ENCODE data around the gene SIRT6.
"Not testable (repeated sequence)": the region's sequence is repeated elsewhere in the genome, so short reads cannot be mapped to it uniquely, and the experiment has no call there.

Gene SIRT6

DNA sequence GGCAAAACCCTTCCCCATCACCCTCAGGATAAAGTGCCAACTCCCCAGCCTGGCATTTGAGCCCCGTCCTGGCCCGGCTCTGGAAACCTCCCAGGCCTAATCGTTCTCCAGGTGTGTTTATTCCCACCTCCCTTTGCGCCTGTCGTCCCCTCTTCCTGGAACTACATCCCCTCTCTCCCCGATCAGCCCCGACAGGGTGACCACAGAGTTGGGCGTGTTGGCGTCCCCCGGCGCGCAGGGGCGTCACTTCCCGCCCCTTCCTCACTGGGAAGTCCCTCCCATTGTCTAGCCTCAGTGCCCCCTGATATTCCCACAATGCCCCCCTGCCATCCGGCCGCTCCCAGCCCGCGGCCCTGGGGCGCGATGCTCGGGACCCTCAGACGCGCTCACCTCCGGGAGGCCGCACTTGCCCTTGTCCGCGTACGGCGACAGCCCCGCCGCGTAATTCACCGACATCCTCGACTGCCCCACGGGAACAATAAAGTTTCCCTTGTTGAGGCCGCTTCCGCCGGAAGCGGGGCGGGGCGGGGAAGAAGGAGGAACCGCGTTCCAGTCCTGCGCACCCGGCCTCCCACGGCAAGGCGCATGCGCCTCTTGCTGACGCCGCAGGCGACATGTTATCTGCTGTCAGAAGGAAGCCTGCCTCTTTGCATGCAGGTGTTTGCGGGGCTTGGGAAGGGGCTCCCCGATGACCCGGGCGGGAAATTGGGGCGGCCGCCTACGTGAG is at the start of gene SIRT6, which contains the start of gene ANKRD24:
TSS of gene SIRT6 (minus strand) at position 480 of the 727 bp plus-strand sequence. CDS start at position 456, 24 bp downstream.
TSS of gene ANKRD24 (plus strand) at position 606 of the 727 bp plus-strand sequence. CDS start 3,737 bp downstream, outside the sequence.
- peak; percentile 94 for DNase-seq

GRCh38 chr19:4232139-4232538 is 49.8 kb upstream of the SIRT6 start:
- not testable (repeated sequence) for DNase-seq

- not testable (repeated sequence) for DNase-seq
Observed at GRCh38 chr19:4231521-4231920, 49.2 kb upstream of the SIRT6 start.

DNA sequence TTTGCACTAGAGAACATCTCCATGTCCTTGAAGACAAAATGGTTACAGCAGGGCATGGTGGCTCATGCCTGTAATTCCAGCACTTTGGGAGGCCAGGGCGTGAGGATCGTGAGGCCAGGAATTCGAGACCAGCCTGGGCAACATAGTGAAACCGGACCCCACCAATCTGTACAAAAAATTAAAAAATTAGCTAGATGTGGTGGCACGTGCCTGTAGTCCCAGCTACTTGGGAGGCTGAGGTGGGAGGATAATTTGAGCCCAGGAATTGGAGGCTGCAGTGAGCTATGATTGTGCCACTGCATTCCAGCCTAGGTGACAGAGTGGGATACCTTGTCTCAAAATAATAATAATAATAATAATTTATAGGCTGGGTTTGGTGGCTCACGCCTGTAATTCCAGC is 47.9 kb upstream of the SIRT6 start:
- DNase-seq, result not testable (repeated sequence)

GRCh38 chr19:4229179-4229931 is 47.0 kb upstream of the SIRT6 start, which contains the start of gene EBI3:
Gene EBI3, plus strand, starts transcription at chr19:4229523. Its CDS starts 28 bp downstream, at chr19:4229551.
- no peak for DNase-seq

DNA sequence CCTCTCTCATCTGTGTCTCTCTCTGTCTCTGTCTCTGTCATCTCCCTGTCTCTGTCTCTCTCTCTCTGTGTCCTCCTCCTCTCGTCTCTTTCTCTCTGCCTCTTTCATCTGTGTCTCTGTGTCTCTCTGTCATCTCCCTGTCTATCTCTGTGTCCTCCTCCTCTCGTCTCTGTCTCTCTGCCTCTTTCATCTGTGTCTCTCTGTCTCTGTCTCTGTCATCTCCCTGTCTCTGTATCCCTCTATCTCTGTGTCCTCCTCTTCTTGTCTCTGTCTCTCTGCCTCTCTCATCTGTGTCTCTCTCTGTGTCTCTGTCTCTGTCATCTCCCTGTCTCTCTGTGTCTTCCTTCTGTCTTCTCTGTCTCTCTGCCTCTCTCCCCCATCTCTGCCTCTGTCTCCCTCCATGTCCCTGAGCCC is 46.4 kb upstream of the SIRT6 start:
- no peak for DNase-seq

DNA sequence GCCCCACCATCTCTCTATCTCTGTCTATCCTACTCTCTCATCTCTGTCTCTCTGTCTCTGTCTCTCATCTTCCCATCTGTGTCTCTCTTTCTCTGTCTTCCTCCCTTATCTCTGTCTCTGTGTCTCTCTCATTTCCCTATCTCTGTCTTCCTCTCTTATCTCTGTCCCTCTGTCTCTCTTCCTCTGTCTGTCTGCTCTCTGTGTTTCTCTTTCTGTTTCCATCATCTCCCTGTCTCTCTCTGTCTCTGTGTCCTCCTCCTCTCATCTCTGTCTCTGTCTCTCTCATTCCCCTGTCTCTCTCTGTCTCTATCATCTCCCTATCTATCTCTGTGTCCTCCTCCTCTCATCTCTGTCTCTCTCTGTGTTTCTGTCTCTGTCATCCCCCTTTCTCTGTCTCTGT is 45.4 kb upstream of the SIRT6 start:
- no peak for DNase-seq

DNA sequence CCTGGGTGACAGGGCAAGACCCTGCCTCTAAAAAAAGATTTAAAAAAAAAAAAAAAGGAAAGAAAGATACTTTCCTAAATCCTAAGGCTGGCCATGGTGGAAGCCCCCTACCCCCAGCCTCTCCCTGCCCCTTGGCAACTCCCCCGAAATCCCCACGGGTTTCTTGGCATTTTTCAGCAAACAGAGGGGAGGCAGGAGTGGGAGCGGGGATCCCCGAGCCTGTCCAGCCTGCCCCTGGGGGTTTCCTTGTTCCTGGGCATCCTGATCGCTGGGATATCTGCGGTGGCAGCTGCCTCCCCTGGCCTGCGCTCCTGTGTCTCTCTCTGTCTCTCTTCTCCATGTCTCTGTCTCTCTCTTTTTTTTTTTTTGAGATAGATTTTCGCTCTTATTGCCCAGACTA is 43.5 kb upstream of the SIRT6 start:
- DNase-seq, result no peak

- no peak for DNase-seq
Observed at GRCh38 chr19:4224470-4224869, 42.1 kb upstream of the SIRT6 start.

GRCh38 chr19:4220188-4220587 is 37.8 kb upstream of the SIRT6 start:
- DNase-seq, result no peak

GRCh38 chr19:4218523-4218922 is 36.2 kb upstream of the SIRT6 start:
- not testable (repeated sequence) for DNase-seq

GRCh38 chr19:4217429-4218264 is 35.3 kb upstream of the SIRT6 start:
- DNase-seq, result no peak

DNA sequence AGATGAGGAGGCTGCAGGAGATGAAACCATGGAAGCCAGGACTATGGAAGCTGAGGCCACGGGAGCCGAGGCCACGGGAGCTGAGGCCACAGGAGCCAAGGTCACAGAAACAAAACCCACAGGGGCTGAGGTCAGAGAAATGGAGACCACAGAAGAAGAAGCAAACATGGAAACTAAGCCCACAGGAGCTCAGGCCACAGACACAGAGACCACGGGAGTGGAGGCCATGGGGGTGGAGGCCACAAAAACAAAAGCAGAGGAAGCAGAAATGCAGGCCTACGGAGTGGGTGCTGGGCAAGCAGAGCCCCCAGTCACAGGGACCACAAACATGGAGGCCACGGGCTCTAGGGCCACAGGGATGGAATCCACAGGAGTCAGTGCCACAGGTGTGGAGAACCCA is 34.5 kb upstream of the SIRT6 start:
- no peak for DNase-seq

DNA sequence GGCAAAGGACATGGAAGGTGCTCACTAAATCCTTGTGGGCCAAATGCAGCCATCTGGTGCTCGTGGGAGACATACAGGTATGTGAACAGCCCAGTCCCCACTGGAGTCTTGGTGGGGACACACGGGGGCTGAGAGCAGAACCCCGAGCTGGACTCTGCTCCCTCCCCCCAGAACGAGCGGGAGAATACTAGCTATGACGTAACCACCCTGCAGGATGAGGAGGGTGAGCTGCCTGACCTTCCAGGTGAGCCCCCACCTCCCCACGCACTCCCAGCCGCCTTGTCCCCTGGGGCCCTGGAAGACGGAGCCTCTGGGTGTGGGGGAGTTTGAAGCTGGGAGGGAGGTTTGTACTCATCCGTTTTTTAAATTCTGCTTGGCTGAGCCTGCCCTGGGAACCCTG is 33.4 kb upstream of the SIRT6 start:
- DNase-seq, result no peak

DNA sequence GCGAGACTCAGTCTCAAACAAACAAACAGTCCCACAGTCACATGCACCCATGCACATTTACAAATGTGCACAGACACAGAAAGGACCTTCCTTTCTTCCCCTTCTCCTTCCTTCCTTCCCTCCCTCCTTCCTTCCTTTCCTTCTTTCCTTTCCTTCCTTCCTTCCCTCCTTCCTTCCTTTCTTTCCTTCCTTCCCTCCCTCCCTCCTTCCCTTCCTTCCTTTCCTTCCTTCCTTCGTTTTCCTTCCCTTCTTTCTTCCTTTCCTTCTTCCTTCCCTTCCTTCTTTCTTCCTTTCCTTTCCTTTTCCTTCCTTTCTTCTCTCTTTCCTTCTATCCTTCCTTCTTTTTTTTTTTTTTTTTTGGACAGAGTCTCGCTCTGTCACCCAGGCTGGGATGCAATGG is 30.8 kb upstream of the SIRT6 start:
- no peak for DNase-seq

DNA sequence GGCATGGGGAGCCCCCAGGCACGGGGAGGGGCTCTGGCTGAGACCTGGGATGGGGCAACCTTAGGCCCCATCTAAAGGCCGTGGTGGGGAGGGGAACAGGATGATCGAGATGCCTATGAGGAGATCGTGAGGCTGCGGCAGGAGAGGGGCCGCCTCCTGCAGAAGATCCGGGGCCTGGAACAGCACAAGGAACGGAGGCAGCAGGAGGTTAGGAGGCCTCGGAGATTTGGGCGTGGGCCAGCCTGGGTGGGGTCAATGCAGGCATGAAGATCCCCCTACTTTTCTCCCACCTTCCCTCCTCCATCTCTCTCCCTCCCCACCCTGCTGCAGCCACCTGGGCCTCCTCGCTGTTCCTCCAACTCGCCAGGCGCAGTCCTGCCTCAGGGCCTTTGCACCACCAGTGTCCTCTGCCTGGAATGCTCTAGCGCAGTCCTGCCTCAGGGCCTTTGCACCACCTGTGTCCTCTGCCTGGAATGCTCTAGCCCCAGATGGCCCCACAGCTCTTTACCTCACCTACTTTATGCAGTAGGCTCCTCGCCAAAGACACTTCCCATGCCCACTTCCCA is 27.9 kb upstream of the SIRT6 start:
- DNase-seq, result no peak

DNA sequence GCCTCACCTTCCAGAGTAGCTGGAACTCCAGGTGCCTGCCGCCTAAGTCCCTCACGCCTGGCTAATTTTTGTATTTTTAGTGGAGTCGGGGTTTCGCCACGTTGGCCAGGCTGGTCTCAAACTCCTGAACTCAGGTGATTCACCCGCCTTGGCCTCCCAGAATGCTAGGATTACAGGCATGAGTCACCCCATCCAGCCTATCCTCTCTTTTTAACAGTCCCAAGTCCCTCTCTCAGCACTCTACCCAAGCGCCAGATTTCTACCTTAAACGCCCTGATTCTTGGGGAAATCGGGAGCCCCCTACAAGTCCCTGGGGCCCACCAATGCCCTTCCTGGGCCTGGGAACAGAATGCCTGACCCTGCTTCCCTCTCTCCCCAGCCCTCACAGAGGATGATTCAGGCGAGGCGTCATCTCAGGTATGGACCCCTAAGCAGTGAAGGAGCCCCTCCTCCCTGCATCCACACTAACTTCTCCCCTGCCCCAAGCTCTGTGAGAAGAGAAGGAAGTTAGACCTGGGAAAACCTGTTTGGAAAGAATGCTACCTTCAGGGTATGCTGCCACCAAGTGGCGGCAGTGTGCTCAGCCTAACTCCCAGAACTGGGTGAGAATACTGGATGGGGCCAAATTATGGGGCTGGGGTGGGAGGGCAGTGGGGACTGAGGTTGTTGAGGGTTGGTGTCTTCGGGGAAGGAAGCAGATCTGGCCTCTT is 26.2 kb upstream of the SIRT6 start:
- no peak for DNase-seq

- DNase-seq, result no peak
Observed at GRCh38 chr19:4206818-4207484, 24.6 kb upstream of the SIRT6 start.

GRCh38 chr19:4201798-4202197 is 19.4 kb upstream of the SIRT6 start:
- DNase-seq, result no peak

GRCh38 chr19:4200940-4201542 is 18.7 kb upstream of the SIRT6 start:
- DNase-seq, result no peak

- no peak for DNase-seq
Observed at GRCh38 chr19:4199699-4200293, 17.4 kb upstream of the SIRT6 start.

Data from activated CD4-positive, alpha-beta T cell treated with anti-CD3 and anti-CD28 coated beads, Interleukin-2, amount 50 U/mL, for 4 hours (primary cell).